Testis (tissue), 2 donors: ENCODE measurements around the gene HOXB3.

Experiments used
- CTCF ChIP-seq, 3 experiments: fragments of 450-650 bp in 2 of 3; fragments of 200-600 bp in 1 of 3; sonication (generic) in 1 of 3; IDR thresholded peaks; one replicate each; pipeline ENCODE4 v1.5.1; 2016 to 2019; ENCODE audit warnings: antibody characterized with exemption in 3 of 3, mild to moderate bottlenecking in 2 of 3, moderate library complexity in 1 of 3
- POLR2A ChIP-seq: fragments of 450-650 bp; IDR thresholded peaks from one replicate; pipeline ENCODE4 v1.6.1; 2017; ENCODE audit warnings: antibody characterized with exemption, mild to moderate bottlenecking, moderate library complexity

- TF ChIP-seq POLR2A: no peak
- no peak for TF ChIP-seq CTCF (IDR thresholded peaks at IDR 0.05)
Measured at GRCh38 chr17:48589831-48590606, at the start of gene HOXB3.
